Measurements from ENCODE around the gene ANKFN1.

The ANKFN1 gene

DNA sequence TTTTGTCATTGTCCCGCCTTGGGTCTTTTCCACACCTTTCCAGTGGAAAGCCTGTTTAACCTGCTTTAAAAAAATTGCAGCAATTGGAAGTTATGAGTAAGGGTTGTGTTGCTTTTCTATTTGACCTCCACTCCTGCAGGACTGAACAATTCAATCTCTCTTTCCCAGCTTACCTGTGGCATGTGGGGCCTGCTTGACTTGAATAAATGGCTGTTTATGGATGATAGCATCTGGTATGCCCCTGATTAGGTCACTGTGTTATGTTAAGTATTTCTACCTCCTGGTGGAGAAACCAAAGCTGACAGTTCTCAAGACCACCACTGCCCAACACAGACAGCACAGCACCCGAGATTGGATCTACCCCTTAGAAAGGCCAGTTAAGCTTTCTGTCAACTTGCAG lies 375.4 kb downstream of the ANKFN1 start:
- no peak for DNase-seq (ENCODE audit: low read depth, low spot score)
- H3K4me3 ChIP-seq (ENCODE audit: low read depth, low read length): no peak overlapping the region
- TF ChIP-seq, protein P1, sequence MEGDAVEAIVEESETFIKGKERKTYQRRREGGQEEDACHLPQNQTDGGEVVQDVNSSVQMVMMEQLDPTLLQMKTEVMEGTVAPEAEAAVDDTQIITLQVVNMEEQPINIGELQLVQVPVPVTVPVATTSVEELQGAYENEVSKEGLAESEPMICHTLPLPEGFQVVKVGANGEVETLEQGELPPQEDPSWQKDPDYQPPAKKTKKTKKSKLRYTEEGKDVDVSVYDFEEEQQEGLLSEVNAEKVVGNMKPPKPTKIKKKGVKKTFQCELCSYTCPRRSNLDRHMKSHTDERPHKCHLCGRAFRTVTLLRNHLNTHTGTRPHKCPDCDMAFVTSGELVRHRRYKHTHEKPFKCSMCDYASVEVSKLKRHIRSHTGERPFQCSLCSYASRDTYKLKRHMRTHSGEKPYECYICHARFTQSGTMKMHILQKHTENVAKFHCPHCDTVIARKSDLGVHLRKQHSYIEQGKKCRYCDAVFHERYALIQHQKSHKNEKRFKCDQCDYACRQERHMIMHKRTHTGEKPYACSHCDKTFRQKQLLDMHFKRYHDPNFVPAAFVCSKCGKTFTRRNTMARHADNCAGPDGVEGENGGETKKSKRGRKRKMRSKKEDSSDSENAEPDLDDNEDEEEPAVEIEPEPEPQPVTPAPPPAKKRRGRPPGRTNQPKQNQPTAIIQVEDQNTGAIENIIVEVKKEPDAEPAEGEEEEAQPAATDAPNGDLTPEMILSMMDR (IDR thresholded peaks at IDR 0.05; ENCODE audit: low read depth, low read length): no peak
- in situ Hi-C loops (cut with HindIII; ENCODE audit: low sequenced_read_pairs): no loop called here

GRCh38 chr17:56532926-56533325 lies 379.7 kb downstream of the ANKFN1 start:
- no peak overlapping the region for H3K4me3 ChIP-seq (ENCODE audit: low read depth, low read length)
- in situ Hi-C loops (cut with HindIII; ENCODE audit: low sequenced_read_pairs): no loop called here
- no peak for DNase-seq (ENCODE audit: low read depth, low spot score)
- TF ChIP-seq, protein P1 (IDR thresholded peaks at IDR 0.05; ENCODE audit: low read depth, low read length): no peak

DNA sequence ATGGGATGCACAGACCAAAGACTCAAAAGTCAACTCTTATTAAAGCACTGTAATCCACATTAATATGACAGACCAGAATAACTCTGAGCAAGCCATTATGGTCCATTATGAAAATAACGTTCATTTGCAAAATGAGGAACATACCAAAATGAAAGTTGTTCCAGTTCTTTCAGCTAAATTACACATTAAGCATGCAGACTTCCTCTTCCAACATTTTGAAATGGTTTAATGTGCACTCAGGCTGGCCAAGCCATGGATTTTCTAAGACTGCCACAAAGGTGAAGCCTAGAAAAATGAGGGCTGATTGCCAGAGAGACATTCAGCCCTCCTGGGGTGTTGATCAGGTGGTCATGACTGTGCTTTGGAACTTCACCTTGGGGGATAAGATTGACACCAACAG lies 383.5 kb downstream of the ANKFN1 start:
- TF ChIP-seq, protein P1 (IDR thresholded peaks at IDR 0.05; ENCODE audit: low read depth, low read length): no peak
- DNase-seq (ENCODE audit: low read depth, low spot score): no peak
- in situ Hi-C loops (cut with HindIII; ENCODE audit: low sequenced_read_pairs): no loop called here
- no peak overlapping the region for H3K4me3 ChIP-seq (ENCODE audit: low read depth, low read length)

GRCh38 chr17:56540836-56541235 lies 387.6 kb downstream of the ANKFN1 start:
- TF ChIP-seq, protein P1 (IDR thresholded peaks at IDR 0.05; ENCODE audit: low read depth, low read length): no peak
- in situ Hi-C loops (cut with HindIII; ENCODE audit: low sequenced_read_pairs): no loop called here
- DNase-seq (ENCODE audit: low read depth, low spot score): no peak
- H3K4me3 ChIP-seq (ENCODE audit: low read depth, low read length): no peak overlapping the region

DNA sequence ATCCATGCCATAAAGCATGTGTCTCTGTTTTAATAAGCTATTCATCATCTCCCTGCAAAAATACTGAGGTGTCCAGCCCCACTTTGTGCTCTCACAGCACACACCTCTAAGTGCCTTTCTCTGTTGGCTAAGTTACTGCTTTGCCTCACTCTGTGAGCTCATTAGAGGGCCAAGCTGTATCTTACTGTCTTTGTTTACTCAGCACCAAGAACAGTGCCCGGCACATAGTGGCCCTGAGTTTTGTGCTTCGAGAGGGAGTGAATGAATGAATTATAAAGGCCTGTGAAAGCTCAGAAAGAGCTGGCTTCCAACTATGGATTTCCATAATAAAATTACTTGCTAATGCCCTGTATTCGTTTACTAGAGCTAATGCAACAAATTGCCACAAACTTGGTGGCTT lies 390.0 kb downstream of the ANKFN1 start:
- in situ Hi-C loops (cut with HindIII; ENCODE audit: low sequenced_read_pairs): no loop called here
- TF ChIP-seq, protein P1 (IDR thresholded peaks at IDR 0.05; ENCODE audit: low read depth, low read length): no peak
- DNase-seq (ENCODE audit: low read depth, low spot score): no peak

DNA sequence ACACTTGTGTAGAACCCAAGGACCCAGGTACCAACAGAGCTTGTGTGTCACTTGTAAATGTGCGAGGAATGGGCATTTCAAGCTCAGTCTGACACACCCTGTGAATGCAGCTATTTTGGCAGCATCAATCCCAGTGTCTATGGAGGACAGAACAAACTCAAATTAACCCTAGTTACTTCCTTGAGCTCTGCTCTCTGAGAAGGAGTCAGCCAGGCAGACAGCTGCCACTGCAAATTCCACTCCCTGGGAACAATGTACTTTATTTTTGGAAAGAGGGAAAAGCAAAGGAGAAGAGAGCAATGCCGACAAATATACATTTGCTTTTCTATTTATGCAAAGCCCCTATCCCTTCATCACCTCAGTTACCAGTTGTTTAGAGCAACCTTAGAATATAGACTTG lies 391.8 kb downstream of the ANKFN1 start:
- H3K4me3 ChIP-seq (ENCODE audit: low read depth, low read length): no peak overlapping the region
- DNase-seq (ENCODE audit: low read depth, low spot score): no peak
- in situ Hi-C loops (cut with HindIII; ENCODE audit: low sequenced_read_pairs): no loop called here
- TF ChIP-seq, protein P1 (IDR thresholded peaks at IDR 0.05; ENCODE audit: low read depth, low read length): no peak

More for the DNA sequence above, 390.0 kb downstream of the ANKFN1 start:
- H3K4me3 ChIP-seq (ENCODE audit: low read depth, low read length): no peak overlapping the region

- DNase-seq (ENCODE audit: low read depth, low spot score): no peak
- TF ChIP-seq, protein P1 (IDR thresholded peaks at IDR 0.05; ENCODE audit: low read depth, low read length): no peak
- in situ Hi-C loops (cut with HindIII; ENCODE audit: low sequenced_read_pairs): no loop called here
- H3K4me3 ChIP-seq (ENCODE audit: low read depth, low read length): no peak overlapping the region
These were observed 392.7 kb downstream of the ANKFN1 start for GRCh38 chr17:56545930-56546329.

Measured in astrocyte of the spinal cord (primary cell).